ENCODE results near the gene PTPRM. TPM values are rescaled to one million over a fixed set of nuclear protein-coding genes. Genes with fewer than 3 reads are reported as not detected.

PTPRM gene
- total RNA-seq, 1 donor from 2014 or later, result 102 TPM

- DNase-seq (ENCODE audit: missing footprints), result no peak
- intact Hi-C loops (cut with DNase I), result no loop called here
Measured at GRCh38 chr18:8142131-8142711, 575.1 kb downstream of the PTPRM start.

GRCh38 chr18:8142932-8143331, 575.8 kb downstream of the PTPRM start:
- ATAC-seq (no peak), DNase-seq (ENCODE audit: missing footprints) (no peak)
- intact Hi-C loops (cut with DNase I), result no loop called here

More at GRCh38 chr18:8142131-8142711, 575.1 kb downstream of the PTPRM start:
- ATAC-seq, result no peak

- DNase-seq (ENCODE audit: missing footprints) (no peak), ATAC-seq (no peak)
- intact Hi-C loops (cut with DNase I), result no loop called here
Measured at GRCh38 chr18:8151181-8151580, 584.1 kb downstream of the PTPRM start.

- DNase-seq (ENCODE audit: missing footprints), result no peak
- intact Hi-C loops (cut with DNase I), result no loop called here
- ATAC-seq, result peak; percentile 79
Measured at GRCh38 chr18:8153887-8154583, 586.9 kb downstream of the PTPRM start.

GRCh38 chr18:8162802-8163201, 595.7 kb downstream of the PTPRM start:
- DNase-seq (ENCODE audit: missing footprints), result no peak
- intact Hi-C loops (cut with DNase I), result no loop called here
- ATAC-seq, result peak; percentile 91

GRCh38 chr18:8163286-8163959, 596.3 kb downstream of the PTPRM start:
- no peak for DNase-seq (ENCODE audit: missing footprints)
- ATAC-seq, result no peak
- intact Hi-C loops (cut with DNase I), result no loop called here

GRCh38 chr18:8165095-8165494, 598.0 kb downstream of the PTPRM start:
- intact Hi-C loops (cut with DNase I), result no loop called here
- ATAC-seq (peak; percentile 23), DNase-seq (ENCODE audit: missing footprints) (no peak)

- ATAC-seq, result no peak
- DNase-seq (ENCODE audit: missing footprints), result no peak
- intact Hi-C loops (cut with DNase I), result no loop called here
Measured at GRCh38 chr18:8167026-8167425, 599.9 kb downstream of the PTPRM start.

GRCh38 chr18:8167673-8168072, 600.6 kb downstream of the PTPRM start:
- ATAC-seq (no peak), DNase-seq (ENCODE audit: missing footprints) (no peak)
- intact Hi-C loops (cut with DNase I), result no loop called here

GRCh38 chr18:8169722-8170121, 602.6 kb downstream of the PTPRM start:
- DNase-seq (ENCODE audit: missing footprints), result no peak
- ATAC-seq, result no peak
- intact Hi-C loops (cut with DNase I), result no loop called here

GRCh38 chr18:8174771-8175170, 607.7 kb downstream of the PTPRM start:
- ATAC-seq (no peak), DNase-seq (ENCODE audit: missing footprints) (no peak)
- intact Hi-C loops (cut with DNase I), result no loop called here

- intact Hi-C loops (cut with DNase I), result no loop called here
- DNase-seq (ENCODE audit: missing footprints) (no peak), ATAC-seq (no peak)
Measured at GRCh38 chr18:8175501-8176061, 608.5 kb downstream of the PTPRM start.

GRCh38 chr18:8176109-8176508, 609.0 kb downstream of the PTPRM start:
- intact Hi-C loops (cut with DNase I), result no loop called here
- ATAC-seq, result peak; percentile 15
- DNase-seq (ENCODE audit: missing footprints), result no peak

GRCh38 chr18:8176554-8176953, 609.4 kb downstream of the PTPRM start:
- ATAC-seq, result peak; percentile 37
- no peak for DNase-seq (ENCODE audit: missing footprints)
- intact Hi-C loops (cut with DNase I), result no loop called here

- no peak for DNase-seq (ENCODE audit: missing footprints)
- intact Hi-C loops (cut with DNase I), result no loop called here
- ATAC-seq, result peak; percentile 63
Measured at GRCh38 chr18:8177330-8178016, 610.4 kb downstream of the PTPRM start.

- intact Hi-C loops (cut with DNase I), result no loop called here
Measured at GRCh38 chr18:8186413-8186812, 619.3 kb downstream of the PTPRM start.

GRCh38 chr18:8188184-8188583, 621.1 kb downstream of the PTPRM start:
- no peak for ATAC-seq
- intact Hi-C loops (cut with DNase I), result no loop called here
- no peak for DNase-seq (ENCODE audit: missing footprints)

More at GRCh38 chr18:8186413-8186812, 619.3 kb downstream of the PTPRM start:
- DNase-seq (ENCODE audit: missing footprints) (no peak), ATAC-seq (peak; percentile 57)

- ATAC-seq (no peak), DNase-seq (ENCODE audit: missing footprints) (no peak)
- intact Hi-C loops (cut with DNase I), result no loop called here
Measured at GRCh38 chr18:8190980-8191379, 623.9 kb downstream of the PTPRM start.

GRCh38 chr18:8194431-8194830, 627.3 kb downstream of the PTPRM start:
- DNase-seq (ENCODE audit: missing footprints) (no peak), ATAC-seq (no peak)
- intact Hi-C loops (cut with DNase I), result no loop called here

All from Right ventricle myocardium inferior (tissue), 1 donor.